OCI-LY1 (cell line): ENCODE results near the gene XRCC4.

Experiments used
- EZH2 ChIP-seq: fragments of 200-600 bp; sonication (generic), shearing (Covaris generic); IDR thresholded peaks from 2 replicates; pipeline ENCODE4 v1.8.0; 2017; ENCODE audit warnings: borderline replicate concordance, mixed run types, mild to moderate bottlenecking, antibody characterized with exemption, low read length, moderate library complexity, mixed read lengths
- TF ChIP-seq, protein P1 (sequence below): fragments of 200-600 bp; sonication (generic), shearing (Covaris generic); IDR thresholded peaks from 2 replicates; pipeline ENCODE4 v1.5.1; 2017; ENCODE audit warnings: mild to moderate bottlenecking, antibody characterized with exemption, low read length, moderate library complexity, mixed read lengths

DNA sequence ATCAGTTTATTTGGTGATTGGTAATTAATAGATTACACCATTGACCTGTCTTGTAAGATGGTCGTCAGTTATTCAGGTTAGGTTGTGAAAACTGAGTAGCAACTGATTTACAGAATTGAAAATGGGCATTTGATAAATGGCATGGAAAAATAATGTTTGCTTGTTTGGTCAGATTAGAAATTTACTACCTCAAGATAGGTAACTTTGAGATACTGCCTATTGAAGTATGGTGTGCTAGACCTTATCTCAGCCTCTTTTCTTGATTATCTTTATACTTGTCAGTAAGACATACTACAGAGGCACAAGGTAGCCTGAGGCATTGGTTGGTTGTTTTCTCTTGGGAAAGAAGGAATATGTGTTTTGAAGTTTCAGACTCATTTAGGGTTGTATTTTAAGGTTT is 174.5 kb downstream of the XRCC4 start:
- TF ChIP-seq, protein P1, sequence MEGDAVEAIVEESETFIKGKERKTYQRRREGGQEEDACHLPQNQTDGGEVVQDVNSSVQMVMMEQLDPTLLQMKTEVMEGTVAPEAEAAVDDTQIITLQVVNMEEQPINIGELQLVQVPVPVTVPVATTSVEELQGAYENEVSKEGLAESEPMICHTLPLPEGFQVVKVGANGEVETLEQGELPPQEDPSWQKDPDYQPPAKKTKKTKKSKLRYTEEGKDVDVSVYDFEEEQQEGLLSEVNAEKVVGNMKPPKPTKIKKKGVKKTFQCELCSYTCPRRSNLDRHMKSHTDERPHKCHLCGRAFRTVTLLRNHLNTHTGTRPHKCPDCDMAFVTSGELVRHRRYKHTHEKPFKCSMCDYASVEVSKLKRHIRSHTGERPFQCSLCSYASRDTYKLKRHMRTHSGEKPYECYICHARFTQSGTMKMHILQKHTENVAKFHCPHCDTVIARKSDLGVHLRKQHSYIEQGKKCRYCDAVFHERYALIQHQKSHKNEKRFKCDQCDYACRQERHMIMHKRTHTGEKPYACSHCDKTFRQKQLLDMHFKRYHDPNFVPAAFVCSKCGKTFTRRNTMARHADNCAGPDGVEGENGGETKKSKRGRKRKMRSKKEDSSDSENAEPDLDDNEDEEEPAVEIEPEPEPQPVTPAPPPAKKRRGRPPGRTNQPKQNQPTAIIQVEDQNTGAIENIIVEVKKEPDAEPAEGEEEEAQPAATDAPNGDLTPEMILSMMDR, result no peak
- TF ChIP-seq EZH2, result no peak
